GM21619 (cell line): ENCODE results near the gene ZNF766.
"Not testable (repeated sequence)": the region's sequence is repeated elsewhere in the genome, so short reads cannot be mapped to it uniquely, and the experiment has no call there.

ENCODE experiments used
- ATAC-seq: cut with Tn5 transposase; IDR thresholded peaks from one replicate; pipeline ENCODE4 v1.9.1; 2021; ENCODE audit not compliant: unreplicated experiment

The ZNF766 gene

DNA sequence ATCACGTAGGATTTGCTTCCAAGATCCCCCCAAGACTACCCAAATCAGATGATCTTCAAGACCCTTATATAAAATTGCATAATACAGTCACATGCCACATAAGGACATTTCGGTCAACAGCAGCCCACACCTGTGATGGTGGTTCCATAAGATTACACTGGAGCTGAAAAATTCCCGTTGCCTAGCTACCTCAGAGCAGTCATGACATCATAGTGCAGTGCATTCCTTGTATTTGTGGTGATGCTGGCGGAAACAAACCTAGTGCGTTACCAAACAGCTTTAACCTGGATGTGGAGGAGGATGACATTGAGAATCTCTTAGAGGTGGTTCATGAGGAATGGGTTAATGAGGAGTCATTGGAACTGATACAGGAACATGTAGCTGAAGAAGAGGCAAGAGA is 4.8 kb downstream of the ZNF766 start:
- no peak for ATAC-seq

DNA sequence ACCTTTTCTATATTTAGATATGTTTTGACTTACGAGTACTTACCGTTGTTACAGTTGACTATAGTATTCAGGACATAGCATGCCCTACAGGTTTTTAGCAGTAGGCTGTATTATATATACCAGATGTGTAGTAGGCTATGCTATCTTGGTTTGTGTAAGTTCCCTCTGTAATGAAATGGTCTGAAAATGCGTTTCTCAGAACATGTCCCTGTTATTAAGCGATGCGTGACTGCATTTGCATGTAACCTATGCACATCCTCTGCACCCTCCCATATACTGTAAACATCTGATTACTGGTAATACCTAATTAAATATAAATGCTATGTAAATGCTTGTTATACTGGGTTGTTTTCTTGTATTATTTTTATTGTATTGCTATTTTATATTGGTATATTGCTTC is 6.6 kb downstream of the ZNF766 start:
- no peak for ATAC-seq

DNA sequence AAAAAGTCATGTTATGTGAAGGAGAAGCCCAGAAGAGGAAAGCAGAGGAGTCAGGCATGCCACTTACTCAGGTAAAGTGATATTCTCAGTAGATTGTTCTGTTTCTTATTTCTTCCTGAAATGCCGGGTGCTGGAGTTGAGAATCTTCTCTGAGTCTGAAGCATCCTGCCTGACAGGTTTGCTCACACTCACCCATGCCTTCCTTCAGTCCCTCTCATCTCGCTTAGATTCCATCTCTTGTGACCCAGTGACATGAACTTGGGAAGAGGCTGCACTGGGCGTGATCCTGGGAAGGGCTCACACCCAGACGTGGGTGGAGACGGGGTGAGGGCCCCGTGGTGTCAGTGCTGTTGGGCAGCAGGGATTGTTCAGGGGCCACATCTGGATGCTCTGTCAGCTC is 8.1 kb downstream of the ZNF766 start:
- no peak for ATAC-seq

DNA sequence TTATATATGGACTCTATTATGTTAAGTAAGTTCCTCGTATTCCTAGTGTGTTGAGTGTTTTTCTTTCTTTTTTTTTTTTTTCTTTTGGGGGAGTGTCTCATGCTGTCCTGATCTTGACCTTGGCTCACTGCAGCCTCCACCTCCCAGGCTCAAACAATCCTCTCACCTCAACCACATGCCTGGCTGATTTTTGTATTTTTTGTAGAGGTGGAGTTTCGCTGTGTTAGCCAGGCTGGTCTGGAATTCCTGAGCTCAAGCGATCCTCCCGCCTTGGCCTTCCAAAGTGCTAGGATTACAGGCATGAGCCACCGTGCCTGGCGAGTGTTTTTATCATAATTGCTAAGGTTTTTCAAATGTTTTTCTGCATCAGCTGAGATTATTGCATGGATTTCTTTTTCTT is 16.9 kb downstream of the ZNF766 start:
- no peak for ATAC-seq

DNA sequence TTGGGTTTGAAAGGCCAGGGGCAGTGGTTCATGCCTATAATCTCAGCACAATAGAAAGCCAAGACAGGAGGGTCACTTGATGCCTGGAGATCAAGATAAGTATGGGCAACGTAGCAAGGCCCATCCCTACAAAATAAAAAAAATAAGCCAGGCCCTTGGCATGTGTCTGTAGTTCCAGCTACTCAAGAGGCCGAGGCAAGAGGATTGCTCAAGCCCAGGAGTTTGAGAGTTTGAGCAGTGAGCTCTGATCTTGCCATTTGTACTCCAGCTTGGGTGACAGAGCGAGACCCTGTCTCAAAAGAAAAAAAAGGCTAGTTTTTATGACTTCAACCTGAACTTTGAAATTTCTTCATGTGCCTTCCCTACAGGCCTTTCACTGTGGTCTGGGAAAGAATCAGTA is 22.4 kb downstream of the ZNF766 start:
- no peak for ATAC-seq

DNA sequence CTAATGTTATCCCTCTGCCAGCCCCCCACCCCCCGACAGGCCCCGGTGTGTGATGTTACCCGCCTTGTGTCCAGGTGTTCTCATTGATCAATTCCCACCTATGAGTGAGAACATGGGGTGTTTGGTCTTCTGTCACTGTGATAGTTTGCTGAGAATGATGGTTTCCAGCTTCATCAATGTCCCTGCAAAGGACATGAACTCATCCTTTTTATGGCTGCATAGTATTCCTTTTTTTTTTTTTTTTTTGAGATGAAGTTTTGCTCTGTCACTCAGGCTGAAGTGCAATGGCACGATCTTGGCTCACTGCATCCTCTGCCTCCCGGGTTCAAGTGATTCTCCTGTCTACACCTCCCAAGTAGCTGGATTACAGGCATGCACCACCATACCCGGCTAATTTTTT is 23.6 kb downstream of the ZNF766 start:
- ATAC-seq: not testable (repeated sequence)

DNA sequence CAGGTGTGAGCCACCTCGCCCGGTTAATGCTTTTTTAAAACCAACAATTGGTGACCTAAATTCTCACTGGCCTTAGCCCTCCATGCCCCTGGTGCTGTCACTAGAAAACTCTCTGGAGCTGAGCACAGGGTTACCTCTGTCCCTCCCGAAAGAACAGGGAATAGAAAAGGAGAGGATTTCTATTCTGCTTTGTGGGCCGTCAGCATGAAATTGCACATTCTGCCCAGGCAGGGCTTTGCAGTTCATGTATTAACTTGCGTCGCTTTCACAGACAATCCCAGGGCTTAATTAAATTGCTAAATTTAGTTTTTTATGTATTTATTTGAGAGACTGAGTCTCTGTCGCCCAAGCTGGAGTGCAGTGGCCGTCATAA is 27.0 kb downstream of the ZNF766 start:
- ATAC-seq: peak; percentile 8

DNA sequence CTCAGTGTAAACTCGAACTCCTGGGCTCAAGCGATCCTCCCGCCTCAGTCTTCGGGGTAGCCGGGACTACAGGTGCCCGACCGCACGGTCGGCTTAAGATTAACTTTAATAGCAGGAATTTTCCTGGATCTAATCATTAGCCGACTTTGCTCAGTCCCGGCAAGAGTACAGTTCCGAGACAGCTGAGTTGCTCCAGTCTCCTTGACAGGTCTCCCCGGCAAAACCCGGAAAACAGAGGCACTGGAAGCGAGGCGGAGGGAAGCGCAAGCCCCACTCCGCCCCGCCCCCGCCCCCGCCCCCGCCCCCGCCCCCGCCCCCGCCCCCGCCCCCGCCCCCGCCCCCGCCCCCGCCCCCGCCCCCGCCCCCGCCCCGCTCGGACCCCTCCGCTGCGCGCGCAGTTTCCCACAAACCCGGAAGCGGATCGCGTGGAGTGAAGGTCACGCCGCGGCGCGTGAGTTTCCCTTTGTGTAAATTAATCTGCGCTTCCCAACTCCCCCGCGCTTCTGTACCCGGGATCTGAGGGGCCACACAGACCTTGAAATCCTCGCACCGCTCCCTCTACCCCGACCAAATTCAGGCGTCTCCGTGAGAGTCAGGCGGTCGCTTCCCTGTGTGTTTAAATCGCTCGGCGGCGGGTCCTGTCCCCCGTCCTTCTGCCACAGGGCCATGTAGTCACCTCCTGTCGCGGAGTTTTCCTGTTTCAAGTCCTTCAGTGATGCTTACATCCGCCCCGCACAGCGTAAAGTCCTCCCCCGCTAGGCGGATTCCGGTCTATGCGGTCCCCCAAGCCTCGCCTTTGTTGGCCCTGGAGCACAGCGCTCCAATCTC is 27.6 kb downstream of the ZNF766 start, which contains the start of gene ZNF480:
TSS of gene ZNF480 (plus strand) at position 397 of the 828 bp plus-strand sequence. CDS start 3,244 bp downstream, outside the sequence.
- ATAC-seq: peak; percentile 47

DNA sequence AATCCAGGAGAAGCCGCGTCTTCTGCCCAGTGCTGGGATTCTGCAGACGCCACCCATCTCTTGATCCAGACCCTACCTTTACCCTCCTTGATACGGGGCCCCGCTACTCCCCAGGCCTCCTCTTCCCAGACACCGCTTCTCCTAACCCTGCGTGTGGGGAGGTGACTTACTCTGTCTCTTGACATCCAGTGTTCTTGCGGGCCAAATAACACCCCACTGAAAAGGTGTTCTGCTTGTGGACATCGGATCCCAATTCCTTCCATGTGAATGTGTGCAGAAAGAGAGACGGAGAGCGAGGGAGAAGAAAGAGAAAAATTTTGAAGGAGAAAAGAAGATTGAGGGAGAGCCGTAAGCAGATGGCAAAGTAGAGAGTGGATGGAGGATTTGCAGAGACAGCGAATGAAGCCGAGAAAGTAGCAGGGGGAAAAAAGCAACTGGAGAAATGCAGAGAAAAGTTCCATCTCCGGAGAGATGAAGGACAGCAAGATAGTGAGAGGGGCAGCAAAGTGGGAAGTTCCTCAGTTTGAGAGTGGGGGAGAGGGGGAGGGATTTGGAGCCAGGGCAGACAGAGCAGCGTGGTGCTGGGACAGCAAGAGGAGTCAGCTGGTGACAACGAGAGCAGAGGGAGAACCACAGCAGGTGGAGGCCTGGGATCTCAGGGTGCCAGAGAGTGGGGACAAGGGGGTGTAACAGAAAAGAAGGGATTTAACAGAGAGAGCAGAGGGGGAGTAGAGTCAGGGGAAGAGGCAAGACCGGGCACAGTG is 28.4 kb downstream of the ZNF766 start:
- no peak for ATAC-seq

DNA sequence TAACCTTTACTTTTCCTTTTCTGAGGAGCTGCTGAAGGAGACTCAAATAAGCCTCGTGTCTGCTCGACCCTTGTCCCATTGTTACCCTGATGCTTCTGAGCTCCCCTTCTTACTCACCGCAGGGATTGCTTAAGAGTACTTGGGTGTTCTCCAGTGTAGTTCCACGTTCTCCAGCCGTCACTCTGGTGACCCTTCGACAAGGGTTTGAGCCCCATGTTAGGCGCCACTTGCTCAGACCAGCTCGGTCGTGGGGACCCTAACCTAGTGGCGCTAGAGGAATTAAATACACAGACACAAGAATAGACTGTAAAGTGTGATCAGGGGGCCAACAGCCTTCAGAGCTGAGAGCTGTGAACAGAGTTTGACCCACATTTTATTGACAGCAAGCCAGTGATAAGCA is 37.9 kb downstream of the ZNF766 start:
- ATAC-seq: no peak

DNA sequence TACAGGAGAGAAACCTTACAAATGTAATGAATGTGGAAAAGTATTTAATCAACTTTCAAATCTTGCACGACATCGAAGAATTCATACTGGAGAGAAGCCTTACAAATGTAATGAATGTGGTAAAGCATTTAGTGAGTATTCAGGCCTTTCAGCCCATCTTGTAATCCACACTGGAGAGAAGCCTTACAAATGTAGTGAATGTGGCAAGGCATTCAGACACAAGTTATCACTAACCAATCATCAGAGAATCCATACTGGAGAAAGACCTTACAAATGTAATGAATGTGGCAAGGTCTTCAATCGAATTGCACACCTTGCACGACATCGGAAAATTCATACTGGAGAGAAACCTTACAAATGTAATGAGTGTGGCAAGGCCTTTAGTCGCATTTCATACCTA is 53.0 kb downstream of the ZNF766 start:
- ATAC-seq: no peak

DNA sequence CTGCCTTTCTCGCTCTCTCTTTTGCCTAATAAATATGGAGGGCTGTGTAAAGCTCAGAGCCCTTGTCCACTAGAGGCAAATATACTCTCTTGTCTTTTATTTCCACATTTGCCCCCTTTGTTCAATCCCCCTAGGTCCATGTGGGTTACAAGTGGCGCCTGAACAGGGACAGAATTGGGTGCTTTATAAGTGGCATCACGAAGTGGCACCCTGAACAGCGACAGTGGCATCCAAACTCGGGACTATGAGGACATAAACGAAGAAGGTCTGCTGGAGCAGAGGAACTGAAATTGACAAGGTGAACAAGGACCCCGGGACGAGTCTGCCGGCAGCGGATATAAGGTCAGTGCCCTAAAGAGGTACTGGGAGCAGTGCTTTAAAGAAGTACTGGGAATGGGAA is 62.4 kb downstream of the ZNF766 start:
- no peak for ATAC-seq

DNA sequence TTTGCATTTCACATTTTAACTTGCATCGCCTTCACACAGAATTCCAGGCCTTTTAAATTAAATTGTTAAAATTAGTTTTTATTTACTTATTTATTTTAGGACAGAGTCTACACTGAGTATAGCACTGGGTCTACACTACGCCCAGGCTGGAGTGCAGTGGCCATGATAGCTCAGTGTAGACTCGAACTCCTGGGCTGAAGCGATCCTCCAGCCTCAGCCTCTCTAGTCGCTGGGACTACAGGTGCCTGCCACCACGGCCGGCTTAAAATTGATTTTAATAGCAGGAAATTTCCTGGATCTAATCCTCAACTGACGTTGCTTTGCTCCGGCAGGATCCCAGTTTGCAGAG is 66.4 kb downstream of the ZNF766 start:
- ATAC-seq: peak; percentile 33

DNA sequence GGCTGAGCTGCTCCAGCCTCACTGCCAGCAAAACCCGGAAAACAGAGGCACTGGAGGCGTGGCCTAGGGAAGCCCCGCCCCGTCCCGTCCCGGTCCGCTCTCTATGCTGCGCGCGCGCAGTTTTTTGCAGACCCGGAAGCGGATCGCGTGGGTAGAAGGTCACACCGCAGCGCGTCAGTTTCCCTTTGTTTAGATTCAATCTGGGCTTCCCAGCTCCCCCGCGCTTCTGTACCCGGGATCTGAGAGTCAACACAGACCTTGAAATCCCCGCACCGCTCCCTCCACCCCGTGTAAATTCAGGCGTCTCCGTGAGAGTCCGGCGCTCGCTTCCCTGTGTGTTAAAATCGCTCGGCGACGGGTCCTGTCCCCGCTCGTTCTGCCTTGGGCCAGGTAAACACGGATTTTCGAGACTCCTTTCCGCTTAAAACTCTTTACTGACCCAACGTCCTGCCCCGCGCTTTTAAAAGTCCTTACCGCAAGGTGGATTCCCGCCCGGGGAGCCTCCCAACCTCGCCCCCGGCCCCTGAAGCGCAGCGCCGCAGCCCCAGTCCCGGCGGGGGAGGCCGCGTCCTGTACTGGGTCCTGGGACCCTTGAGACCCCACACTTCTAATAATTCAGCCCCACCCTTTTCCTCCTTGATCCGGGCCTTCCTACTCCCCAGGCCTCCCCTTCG is 66.9 kb downstream of the ZNF766 start, which contains the start of gene ZNF610:
TSS of gene ZNF610 (plus strand) at position 127 of the 674 bp plus-strand sequence. CDS start 12,930 bp downstream, outside the sequence.
- peak; percentile 73 for ATAC-seq

DNA sequence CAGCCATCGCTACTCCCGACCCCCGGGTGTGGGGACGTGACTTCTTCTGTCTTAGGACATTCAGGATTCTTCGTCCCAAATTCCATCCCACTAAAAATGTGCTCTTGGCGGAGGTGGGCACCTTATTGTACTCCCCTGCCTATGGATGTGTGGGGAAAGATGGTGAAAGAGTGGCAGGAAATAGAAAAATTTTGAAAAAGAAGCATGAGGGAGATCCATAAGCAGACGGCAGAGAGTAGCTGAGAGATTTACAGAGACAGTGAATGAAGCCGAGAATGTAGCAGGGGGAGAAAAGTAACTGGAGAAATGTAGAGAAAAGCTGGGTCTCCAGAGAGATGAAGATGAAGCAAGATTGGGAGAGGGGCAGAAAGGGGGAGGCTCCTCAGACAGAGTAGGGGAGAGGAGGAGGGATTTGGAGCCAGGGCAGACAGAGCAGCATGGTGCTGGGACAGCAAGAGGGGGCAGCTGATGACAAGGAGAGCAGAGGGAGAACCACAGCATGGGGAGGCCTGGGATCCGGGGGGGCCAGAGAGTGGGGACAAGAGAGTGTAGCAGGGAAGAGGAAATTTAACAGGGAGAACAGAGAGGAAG is 67.5 kb downstream of the ZNF766 start:
- no peak for ATAC-seq

DNA sequence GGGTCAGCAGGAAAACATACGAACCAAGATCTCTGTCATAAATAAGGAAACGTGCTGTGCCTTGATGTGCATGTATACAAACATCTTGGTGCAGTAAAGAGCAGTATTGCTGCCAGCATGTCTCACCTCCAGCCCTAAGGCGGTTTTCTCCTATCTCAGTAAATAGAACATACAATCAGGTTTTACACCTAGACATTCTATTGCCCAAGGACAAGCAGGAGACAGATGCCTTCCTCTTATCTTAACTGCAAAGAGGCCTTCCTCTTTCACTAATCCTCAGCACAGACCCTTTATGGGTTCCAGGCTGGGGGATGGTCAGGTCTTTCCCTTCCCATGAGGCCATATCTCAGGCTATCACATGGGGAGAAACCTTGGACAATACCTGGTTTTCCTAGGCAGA is 69.6 kb downstream of the ZNF766 start:
- ATAC-seq: not testable (repeated sequence)

DNA sequence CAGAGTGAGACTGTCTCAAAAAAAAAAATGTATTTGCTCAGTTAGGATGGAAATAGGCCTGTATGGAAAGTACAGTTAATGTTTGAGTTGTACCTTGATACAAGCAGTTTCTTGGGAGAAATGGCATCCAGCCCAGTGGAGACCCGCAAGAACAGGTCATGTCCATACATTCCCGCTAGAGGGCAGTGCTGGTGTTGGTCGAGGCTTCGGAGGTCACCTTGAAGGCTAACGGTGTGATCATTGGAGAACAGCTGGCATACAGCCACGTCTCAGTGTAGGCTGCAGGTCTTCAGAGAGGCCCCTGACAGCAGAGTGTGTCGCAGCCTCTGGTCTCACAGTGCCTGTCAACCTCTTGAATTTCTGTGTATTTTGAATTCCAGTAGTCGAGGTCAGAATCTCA is 74.2 kb downstream of the ZNF766 start:
- ATAC-seq: no peak

DNA sequence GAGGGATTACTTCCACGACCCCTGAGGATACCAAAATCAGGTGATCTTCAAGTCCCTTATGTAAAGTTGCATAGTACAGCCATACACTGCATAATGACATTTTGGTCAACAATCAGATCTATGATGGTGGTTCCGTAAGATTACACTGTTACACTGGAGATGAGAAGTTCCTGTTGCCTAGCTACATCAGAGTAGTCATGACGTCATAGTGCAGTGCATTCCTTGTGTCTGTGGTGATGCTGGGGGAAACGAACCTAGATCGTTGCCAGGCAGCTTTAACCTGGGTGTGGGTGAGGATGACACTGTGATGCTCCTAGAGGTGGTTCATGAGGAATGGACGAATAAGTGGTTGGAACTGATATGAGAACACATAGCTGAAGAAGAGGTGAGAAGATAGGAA is 75.8 kb downstream of the ZNF766 start:
- no peak for ATAC-seq
